Activated T-cell treated with anti-CD3 and anti-CD28 coated beads, Interleukin-2, amount 50 U/mL, for 72 hours (primary cell): ENCODE measurements around the gene CD151. TPM values are rescaled to one million over a fixed set of nuclear protein-coding genes. Genes with fewer than 3 reads are reported as not detected.

ENCODE experiments used
- ATAC-seq, 2 donors: fragments of 150-1000 bp; cut with Tn5 transposase; replicated peaks in 1 of 2; 2 replicates each; pipeline ENCODE4 v1.10.0; 2021; ENCODE audit warnings: moderate library complexity in 2 of 2, mild to moderate bottlenecking in 1 of 2
- DNase-seq, 2 donors: peaks; one replicate each; pipeline ENCODE4 v3.0.0; 2021 to 2022; ENCODE audit warnings: mixed read lengths in 1 of 2
- H3K27ac Mint-ChIP-seq: one replicate; pipeline ENCODE4 v1.8.0; 2022; ENCODE audit warnings: mild to moderate bottlenecking, moderate library complexity, mixed read lengths
- H3K27me3 Mint-ChIP-seq: one replicate; pipeline ENCODE4 v1.8.0; 2022; ENCODE audit warnings: low read depth, mixed read lengths
- H3K36me3 Mint-ChIP-seq, 2 donors: one replicate each; pipeline ENCODE4 v1.8.0; 2022; ENCODE audit warnings: mixed read lengths in 2 of 2, mild to moderate bottlenecking in 1 of 2; ENCODE audit not compliant: insufficient read depth in 2 of 2
- H3K4me1 Mint-ChIP-seq: one replicate; pipeline ENCODE4 v1.8.0; 2022; ENCODE audit warnings: low read depth, mixed read lengths
- H3K4me3 Mint-ChIP-seq, 2 donors: one replicate each; pipeline ENCODE4 v1.8.0; 2022; ENCODE audit warnings: mild to moderate bottlenecking in 2 of 2, mixed read lengths in 2 of 2, moderate library complexity in 2 of 2
- H3K9me3 Mint-ChIP-seq, 2 donors: one replicate each; pipeline ENCODE4 v1.8.0; 2022; ENCODE audit warnings: mixed read lengths in 2 of 2
- total RNA-seq, 2 donors: library from RNA; stranded (reverse); gene quantifications; one replicate each; pipeline ENCODE4 v1.2.3, GENCODE V29; 2022

Gene CD151
- total RNA-seq, 2 donors from 2014 or later: 35.4 to 42.2 TPM

DNA sequence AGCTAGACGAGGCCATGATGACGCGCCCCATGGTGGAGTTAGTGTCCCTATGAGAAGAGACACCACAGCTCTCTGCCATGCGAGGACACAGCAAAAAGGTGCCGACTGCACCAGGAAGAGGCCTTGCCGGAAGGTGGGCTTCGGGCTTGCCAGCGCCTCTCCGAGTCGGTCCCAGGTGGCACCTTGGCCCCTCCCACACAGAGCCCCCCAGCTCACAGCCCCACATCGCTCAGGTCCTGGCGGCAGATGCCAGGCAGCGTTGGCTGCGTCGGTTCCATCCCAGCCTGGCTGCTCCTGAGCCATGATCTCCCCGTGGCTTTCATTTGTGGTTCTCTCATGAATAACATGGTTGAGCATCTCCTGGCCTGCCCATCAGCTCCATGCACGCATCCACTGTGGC, 53.8 kb downstream of the CD151 start:
- DNase-seq: no peak
- Mint-ChIP-seq H3K36me3 (peaks cover 0 to 9% of the 10 kb centered on the region in 2 donors), H3K4me3 (no peak overlapping the region), H3K27ac (no peak overlapping the region), H3K4me1 (no peaks in the 10 kb centered on the region), H3K9me3 (no peaks in the 10 kb centered on the region), H3K27me3 (no peaks in the 10 kb centered on the region)
- no peak for ATAC-seq

DNA sequence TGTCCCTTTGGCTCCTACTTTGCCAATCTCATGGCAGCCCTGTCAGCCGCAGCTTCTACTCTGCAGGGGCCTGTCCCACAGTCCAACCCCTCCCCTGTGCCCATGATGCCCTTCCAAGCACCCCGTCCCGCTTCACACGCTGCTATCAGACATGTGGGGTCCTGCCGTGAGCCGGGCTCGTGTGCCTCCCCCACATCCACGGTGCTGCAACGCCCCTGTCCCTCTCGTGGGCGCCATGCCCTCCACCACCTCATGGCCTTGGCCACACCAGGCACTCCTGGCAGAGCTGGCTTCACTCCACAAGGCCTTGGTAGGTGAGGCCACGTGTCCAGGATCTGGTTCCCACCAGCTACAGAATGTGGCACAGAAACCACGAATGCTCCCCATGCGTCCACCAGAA, 54.8 kb downstream of the CD151 start:
- no peaks in the 10 kb centered on the region for H3K27me3 Mint-ChIP-seq
- DNase-seq (no peak), ATAC-seq (no peak)
- H3K27ac Mint-ChIP-seq: no peak overlapping the region
- H3K4me1 Mint-ChIP-seq: no peaks in the 10 kb centered on the region
- H3K9me3 Mint-ChIP-seq: no peaks in the 10 kb centered on the region
- H3K36me3 Mint-ChIP-seq: peaks cover 0 to 4% of the 10 kb centered on the region in 2 donors
- no peak overlapping the region for H3K4me3 Mint-ChIP-seq

Other genes with a start within 250 kb of the CD151 start
- 10 to 100 TPM; 46.7 to 95.8 TPM for gene IRF7, start 217.0 kb upstream of the CD151 start, total RNA-seq
- gene CDHR5, start 208.0 kb upstream of the CD151 start, total RNA-seq: under 1 TPM in 1 of 2 donors, not detected in 1; 0.09 TPM
- gene SCT, start 205.8 kb upstream of the CD151 start, total RNA-seq: not detected
- gene DRD4, start 195.7 kb upstream of the CD151 start, total RNA-seq: 1 to 10 TPM; 1.7 to 2.0 TPM
- 10 to 100 TPM; 40.5 to 66.1 TPM for gene DEAF1, start 137.7 kb upstream of the CD151 start, total RNA-seq
- gene TMEM80, start 137.1 kb upstream of the CD151 start, total RNA-seq: 10 to 100 TPM; 17.0 to 17.8 TPM
- 10 to 100 TPM; 11.4 to 15.7 TPM for gene EPS8L2, start 126.7 kb upstream of the CD151 start, total RNA-seq
- 100 to 1,000 TPM; 152 to 155 TPM for gene TALDO1, start 85.5 kb upstream of the CD151 start, total RNA-seq
- gene GATD1, start 55.5 kb upstream of the CD151 start, total RNA-seq: 10 to 100 TPM; 31.9 to 34.4 TPM
- gene CEND1, start 42.9 kb upstream of the CD151 start, total RNA-seq: 1 to 10 TPM; 1.4 to 1.6 TPM
- 10 to 100 TPM; 30.8 to 40.2 TPM for gene SLC25A22, start 34.7 kb upstream of the CD151 start, total RNA-seq
- gene PIDD1, start 27.7 kb upstream of the CD151 start, total RNA-seq: 10 to 100 TPM; 25.2 to 34.2 TPM
- gene RPLP2, start 23.0 kb upstream of the CD151 start, total RNA-seq: 1,000 to 10,000 TPM; 3,054 to 3,114 TPM
- 10 to 100 TPM; 64.5 to 77.1 TPM for gene PNPLA2, start 14.0 kb upstream of the CD151 start, total RNA-seq
- gene CRACR2B, start 5.0 kb upstream of the CD151 start, total RNA-seq: 10 to 100 TPM in 1 of 2 donors, 1 to 10 TPM in 1; 5.5 to 13.3 TPM
- gene POLR2L, start 9.6 kb downstream of the CD151 start, total RNA-seq: 10 to 100 TPM; 28.2 to 30.9 TPM
- gene TSPAN4, start 9.9 kb downstream of the CD151 start, total RNA-seq: 10 to 100 TPM; 12.2 to 14.9 TPM
- 10 to 100 TPM; 33.9 to 44.2 TPM for gene CHID1, start 77.9 kb downstream of the CD151 start, total RNA-seq
- 10 to 100 TPM; 49.5 to 57.0 TPM for gene AP2A2, start 92.9 kb downstream of the CD151 start, total RNA-seq
- not detected for gene MUC6, start 203.8 kb downstream of the CD151 start, total RNA-seq
- not detected for gene MUC2, start 241.9 kb downstream of the CD151 start, total RNA-seq